ENCODE data around the gene RAD51AP1.

DNA sequence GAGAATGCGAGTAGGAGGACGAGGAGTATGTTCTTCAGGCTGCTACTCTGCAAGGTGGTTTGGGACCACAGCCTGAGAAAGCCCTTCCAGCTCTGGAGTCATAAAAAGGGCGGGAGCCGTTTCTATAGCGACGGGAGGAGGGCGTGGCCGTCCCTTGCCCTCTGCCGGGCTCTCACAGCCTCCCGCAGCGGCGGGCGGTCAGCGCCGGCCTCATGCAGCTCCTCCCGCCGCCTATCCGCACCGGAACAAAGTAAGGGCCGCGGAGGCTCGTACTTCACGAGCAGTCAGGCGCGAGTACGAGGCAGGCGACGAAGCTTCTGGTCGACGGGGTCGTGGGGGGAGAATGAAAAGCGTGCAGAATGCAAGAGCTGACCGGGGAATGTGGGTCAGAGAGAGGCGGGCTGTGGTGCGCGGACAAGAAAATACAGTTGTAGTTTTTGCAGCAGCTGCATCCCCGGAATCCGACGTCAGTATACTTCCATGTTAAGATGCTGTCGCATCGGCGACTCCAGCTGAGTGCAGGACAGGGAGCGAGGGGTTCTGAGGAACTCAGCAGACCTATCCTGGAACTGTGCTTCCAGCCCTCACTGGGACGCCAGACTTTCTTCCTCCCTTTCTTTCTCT, 23.5 kb downstream of the RAD51AP1 start, which contains the start of gene DYRK4:
- TF ChIP-seq TARDBP (IDR thresholded peaks at IDR 0.05) (no peak), ARNT (IDR thresholded peaks at IDR 0.05) (no peak), SP1 (IDR thresholded peaks at IDR 0.05) (no peak), ZNF384 (IDR thresholded peaks at IDR 0.05) (no peak), SUZ12 (IDR thresholded peaks at IDR 0.05) (no peak), FOXA1 (IDR thresholded peaks at IDR 0.05) (no peak)
